Chondrocyte (in vitro differentiated cells): ENCODE results near the gene CRACDL. TPM values are rescaled to one million over a fixed set of nuclear protein-coding genes. Genes with fewer than 3 reads are reported as not detected.

ENCODE experiments used
- DNase-seq: peaks from one replicate; pipeline ENCODE4 v3.0.0; 2021; ENCODE audit warnings: mixed read lengths, low spot score
- H3K27ac Mint-ChIP-seq: one replicate; pipeline ENCODE4 v1.8.0; 2021; ENCODE audit warnings: mild to moderate bottlenecking, moderate library complexity, mixed read lengths; ENCODE audit not compliant: unreplicated experiment
- H3K27me3 Mint-ChIP-seq: 2 replicates; pipeline ENCODE4 v1.8.0; 2021; ENCODE audit warnings: low read depth, mixed read lengths
- H3K36me3 Mint-ChIP-seq: 2 replicates; pipeline ENCODE4 v1.8.0; 2021; ENCODE audit warnings: low read depth, mixed read lengths
- H3K4me1 Mint-ChIP-seq: 2 replicates; pipeline ENCODE4 v1.8.0; 2021; ENCODE audit warnings: low read depth, mild to moderate bottlenecking, mixed read lengths
- H3K4me3 Mint-ChIP-seq: one replicate; pipeline ENCODE4 v1.8.0; 2021; ENCODE audit warnings: mild to moderate bottlenecking, moderate library complexity, mixed read lengths; ENCODE audit not compliant: unreplicated experiment
- H3K9me3 Mint-ChIP-seq: 2 replicates; pipeline ENCODE4 v1.8.0; 2021; ENCODE audit warnings: low read depth, mixed read lengths
- total RNA-seq: library from RNA; stranded (reverse); gene quantifications from 3 replicates; pipeline ENCODE4 v1.2.1, GENCODE V29; 2021
- TF ChIP-seq, protein P1 (sequence below): fragments of 200-600 bp; sonication (generic); IDR thresholded peaks from 2 replicates; pipeline ENCODE4 v1.5.0; 2021; ENCODE audit warnings: antibody characterized with exemption, mild to moderate bottlenecking, moderate library complexity

CRACDL gene
- total RNA-seq, 1 donor from 2014 or later: 17.0 TPM

DNA sequence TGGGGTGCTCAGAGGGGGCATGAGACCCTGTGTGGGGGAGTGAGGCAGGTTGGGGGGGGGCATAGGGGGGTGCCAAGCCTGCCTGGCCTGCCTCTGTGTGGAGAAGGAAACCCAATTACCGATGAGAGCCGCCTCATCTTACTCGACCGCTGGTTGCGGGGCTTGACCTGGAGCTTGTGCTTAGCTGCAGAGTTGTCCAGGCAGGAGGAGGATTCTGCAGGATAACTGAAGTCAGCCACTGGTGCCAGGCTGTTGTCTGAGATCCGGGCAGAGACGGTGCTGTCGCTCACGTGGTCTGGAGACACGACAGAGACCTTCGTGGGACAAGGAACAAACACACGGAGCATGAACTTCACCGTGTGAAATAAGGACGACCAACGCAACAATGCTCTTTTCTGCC, 109.2 kb downstream of the CRACDL start:
- TF ChIP-seq, protein P1, sequence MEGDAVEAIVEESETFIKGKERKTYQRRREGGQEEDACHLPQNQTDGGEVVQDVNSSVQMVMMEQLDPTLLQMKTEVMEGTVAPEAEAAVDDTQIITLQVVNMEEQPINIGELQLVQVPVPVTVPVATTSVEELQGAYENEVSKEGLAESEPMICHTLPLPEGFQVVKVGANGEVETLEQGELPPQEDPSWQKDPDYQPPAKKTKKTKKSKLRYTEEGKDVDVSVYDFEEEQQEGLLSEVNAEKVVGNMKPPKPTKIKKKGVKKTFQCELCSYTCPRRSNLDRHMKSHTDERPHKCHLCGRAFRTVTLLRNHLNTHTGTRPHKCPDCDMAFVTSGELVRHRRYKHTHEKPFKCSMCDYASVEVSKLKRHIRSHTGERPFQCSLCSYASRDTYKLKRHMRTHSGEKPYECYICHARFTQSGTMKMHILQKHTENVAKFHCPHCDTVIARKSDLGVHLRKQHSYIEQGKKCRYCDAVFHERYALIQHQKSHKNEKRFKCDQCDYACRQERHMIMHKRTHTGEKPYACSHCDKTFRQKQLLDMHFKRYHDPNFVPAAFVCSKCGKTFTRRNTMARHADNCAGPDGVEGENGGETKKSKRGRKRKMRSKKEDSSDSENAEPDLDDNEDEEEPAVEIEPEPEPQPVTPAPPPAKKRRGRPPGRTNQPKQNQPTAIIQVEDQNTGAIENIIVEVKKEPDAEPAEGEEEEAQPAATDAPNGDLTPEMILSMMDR: no peak
- Mint-ChIP-seq H3K9me3 (no peaks in the 10 kb centered on the region), H3K27ac (no peak overlapping the region), H3K4me1 (peaks cover 6% of the 10 kb centered on the region), H3K27me3 (peaks cover 7% of the 10 kb centered on the region), H3K4me3 (no peak overlapping the region), H3K36me3 (peaks cover 21% of the 10 kb centered on the region)
- DNase-seq: no peak

DNA sequence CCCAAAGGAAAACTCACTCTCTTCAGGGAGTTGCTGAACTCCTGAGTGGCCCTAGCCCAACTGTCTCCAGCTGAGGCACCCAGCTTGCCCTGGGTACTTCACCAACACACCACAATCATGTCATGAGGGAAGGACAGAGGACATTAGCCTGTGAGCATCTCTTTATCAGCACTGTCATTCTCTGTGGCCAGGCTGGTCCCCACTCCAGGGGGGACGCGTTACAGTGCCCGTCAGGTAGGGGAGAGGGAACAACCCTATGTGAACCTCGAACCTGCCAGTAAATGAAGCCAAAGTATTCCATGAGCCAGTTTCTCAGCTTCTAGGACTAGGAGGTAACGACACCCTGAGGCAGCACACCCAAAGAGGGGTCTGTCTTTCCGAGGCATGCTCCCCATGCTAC, 110.2 kb downstream of the CRACDL start:
- Mint-ChIP-seq H3K4me3 (no peak overlapping the region), H3K27ac (no peak overlapping the region), H3K27me3 (peaks cover 7% of the 10 kb centered on the region), H3K4me1 (peaks cover 6% of the 10 kb centered on the region), H3K9me3 (no peaks in the 10 kb centered on the region), H3K36me3 (peaks cover 18% of the 10 kb centered on the region)
- no peak for DNase-seq
- TF ChIP-seq, protein P1: no peak

DNA sequence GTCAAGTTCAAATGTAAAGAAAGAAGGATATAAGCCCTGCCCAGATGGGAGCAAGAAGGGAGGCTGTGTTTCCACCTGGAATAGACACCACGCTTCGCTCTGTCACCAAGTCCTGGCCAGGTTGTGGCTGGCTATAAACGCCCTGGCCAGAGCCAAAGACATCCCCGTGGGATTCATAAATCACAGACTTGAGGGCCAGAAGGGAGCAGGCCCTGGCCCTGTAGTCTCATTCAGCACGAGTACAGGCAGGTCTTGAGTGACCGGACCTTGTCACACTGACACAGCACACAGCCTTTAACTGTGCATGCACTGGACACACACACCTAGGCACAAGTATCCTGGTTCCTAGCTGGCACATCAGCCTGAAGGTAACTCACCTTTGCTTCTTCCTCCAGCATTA, 110.6 kb downstream of the CRACDL start:
- Mint-ChIP-seq H3K27ac (no peak overlapping the region), H3K27me3 (peaks cover 7% of the 10 kb centered on the region), H3K36me3 (peaks cover 18% of the 10 kb centered on the region), H3K4me1 (peaks cover 6% of the 10 kb centered on the region), H3K9me3 (no peaks in the 10 kb centered on the region), H3K4me3 (no peak overlapping the region)
- DNase-seq: no peak
- TF ChIP-seq, protein P1: no peak

DNA sequence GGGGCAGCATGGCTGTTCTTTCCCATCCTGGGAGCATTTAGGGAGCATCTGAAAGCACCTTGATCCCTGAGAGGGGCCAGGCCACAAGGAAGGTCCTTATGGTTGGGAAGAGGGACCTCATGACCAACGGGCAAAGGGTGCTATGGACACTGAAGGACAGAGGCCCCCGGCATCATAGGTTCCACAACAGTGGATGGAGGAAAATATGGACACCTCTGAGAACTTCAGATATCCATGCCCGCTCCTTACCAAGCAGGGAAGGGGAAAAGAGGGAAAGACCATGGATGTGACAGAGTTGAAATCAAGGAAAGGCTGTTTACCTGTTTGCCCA, 111.0 kb downstream of the CRACDL start:
- Mint-ChIP-seq H3K4me1 (peaks cover 6% of the 10 kb centered on the region), H3K36me3 (peaks cover 18% of the 10 kb centered on the region), H3K27ac (no peak overlapping the region), H3K4me3 (no peak overlapping the region), H3K9me3 (no peaks in the 10 kb centered on the region), H3K27me3 (peaks cover 7% of the 10 kb centered on the region)
- TF ChIP-seq, protein P1: no peak
- no peak for DNase-seq

DNA sequence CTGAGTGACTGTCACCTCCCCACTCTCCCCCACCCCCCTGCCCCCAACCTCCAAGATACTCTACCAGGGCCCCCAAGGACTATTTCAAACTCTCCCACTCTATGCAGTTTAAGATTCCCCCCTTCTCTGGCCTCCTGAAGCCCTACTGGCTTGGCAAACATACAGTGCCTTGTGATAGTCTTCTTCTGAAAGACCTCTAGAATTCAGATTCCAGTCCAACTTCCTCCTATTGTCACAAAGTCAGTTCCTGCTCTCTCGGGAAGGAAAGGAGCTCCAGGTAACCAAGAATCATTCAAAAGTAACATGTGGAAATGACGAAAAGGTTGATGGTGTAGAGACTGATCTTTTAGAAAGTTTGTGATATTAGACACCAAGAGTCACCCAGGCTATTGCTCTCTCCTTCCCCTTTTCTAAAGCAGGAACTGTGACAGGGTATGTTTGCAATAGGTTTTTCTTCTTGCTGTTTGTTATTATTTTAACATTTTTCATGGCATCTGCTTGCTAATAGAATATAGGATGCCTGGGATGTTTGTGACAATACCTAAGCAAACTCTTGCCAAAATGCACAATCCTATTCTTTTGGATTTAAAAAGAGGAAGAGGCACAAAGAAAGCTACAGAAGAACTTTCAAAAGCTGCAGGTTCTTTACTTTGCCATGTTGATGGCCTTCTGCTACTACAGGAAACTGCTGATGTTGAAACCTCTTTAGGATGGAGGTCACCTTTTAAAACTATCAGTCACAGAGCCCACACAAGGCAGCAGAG, 111.6 kb downstream of the CRACDL start:
- TF ChIP-seq, protein P1: no peak
- H3K36me3 Mint-ChIP-seq: peaks cover 17% of the 10 kb centered on the region
- peaks cover 6% of the 10 kb centered on the region for H3K4me1 Mint-ChIP-seq
- no peak for DNase-seq
- no peak overlapping the region for H3K27ac Mint-ChIP-seq
- H3K4me3 Mint-ChIP-seq: no peak overlapping the region
- H3K9me3 Mint-ChIP-seq: no peaks in the 10 kb centered on the region
- H3K27me3 Mint-ChIP-seq: peaks cover 7% of the 10 kb centered on the region
